Activated T-helper 2 cell treated with anti-CD3 and anti-CD28 coated beads, Interferon-gamma antibody, Interleukin-2, Interleukin-4, amounts not matched to agents 10 μg/mL and 5 μg/mL and 100 μg/mL, durations not matched to agents 14 hours and 24 hours and 36 hours (primary cell): ENCODE results near the gene ENDOG. TPM values are rescaled to one million over a fixed set of nuclear protein-coding genes. Genes with fewer than 3 reads are reported as not detected.

ENCODE experiments used
- DNase-seq: peaks from one replicate; pipeline ENCODE4 v3.0.0; 2021; ENCODE audit warnings: low spot score
- H3K27ac Mint-ChIP-seq: one replicate; pipeline ENCODE4 v1.8.0; 2021; ENCODE audit warnings: mixed read lengths
- H3K27me3 Mint-ChIP-seq: one replicate; pipeline ENCODE4 v1.8.0; 2021; ENCODE audit warnings: low read depth, mixed read lengths
- H3K36me3 Mint-ChIP-seq: one replicate; pipeline ENCODE4 v1.8.0; 2021; ENCODE audit warnings: low read depth, mixed read lengths
- H3K4me1 Mint-ChIP-seq: one replicate; pipeline ENCODE4 v1.8.0; 2021; ENCODE audit warnings: low read depth, mixed read lengths
- H3K4me3 Mint-ChIP-seq: one replicate; pipeline ENCODE4 v1.8.0; 2021; ENCODE audit warnings: low read depth, mild to moderate bottlenecking, moderate library complexity, mixed read lengths
- H3K9me3 Mint-ChIP-seq: one replicate; pipeline ENCODE4 v1.8.0; 2021; ENCODE audit warnings: mixed read lengths
- intact Hi-C: fragments of 100-400 bp; cut with micrococcal nuclease; formaldehyde crosslinking; loops from one replicate; pipeline ENCODE4 v1.15.1; 2023
- total RNA-seq: library from RNA; stranded (reverse); gene quantifications from 2 replicates; pipeline ENCODE4 v1.2.3, GENCODE V29; 2022

The ENDOG gene
- total RNA-seq, 1 donor from 2014 or later, result 21.7 TPM

GRCh38 chr9:128809036-128809599 lies 9.2 kb upstream of the ENDOG start:
- Mint-ChIP-seq H3K36me3 (peaks cover 11% of the 10 kb centered on the region), H3K27ac (no peak overlapping the region)

GRCh38 chr9:128809831-128810230 lies 8.5 kb upstream of the ENDOG start:
- intact Hi-C loops, result no loop called here
- H3K27me3 Mint-ChIP-seq, result no peaks in the 10 kb centered on the region
- H3K36me3 Mint-ChIP-seq, result peaks cover 11% of the 10 kb centered on the region
- H3K9me3 Mint-ChIP-seq, result no peaks in the 10 kb centered on the region
- H3K4me1 Mint-ChIP-seq, result no peaks in the 10 kb centered on the region
- H3K27ac Mint-ChIP-seq, result no peak overlapping the region
- DNase-seq, result no peak
- no peak overlapping the region for H3K4me3 Mint-ChIP-seq

More at GRCh38 chr9:128809036-128809599, 9.2 kb upstream of the ENDOG start:
- no peaks in the 10 kb centered on the region for H3K9me3 Mint-ChIP-seq
- no peaks in the 10 kb centered on the region for H3K4me1 Mint-ChIP-seq
- DNase-seq, result no peak
- no peaks in the 10 kb centered on the region for H3K27me3 Mint-ChIP-seq
- intact Hi-C loops, result no loop called here
- H3K4me3 Mint-ChIP-seq, result no peak overlapping the region

- Mint-ChIP-seq H3K4me3 (no peak overlapping the region), H3K27ac (no peak overlapping the region), H3K27me3 (no peaks in the 10 kb centered on the region), H3K36me3 (peaks cover 7% of the 10 kb centered on the region), H3K9me3 (no peaks in the 10 kb centered on the region), H3K4me1 (no peaks in the 10 kb centered on the region)
- intact Hi-C loops, result no loop called here
- DNase-seq, result no peak
Observed at GRCh38 chr9:128810873-128811272, 7.4 kb upstream of the ENDOG start.

DNA sequence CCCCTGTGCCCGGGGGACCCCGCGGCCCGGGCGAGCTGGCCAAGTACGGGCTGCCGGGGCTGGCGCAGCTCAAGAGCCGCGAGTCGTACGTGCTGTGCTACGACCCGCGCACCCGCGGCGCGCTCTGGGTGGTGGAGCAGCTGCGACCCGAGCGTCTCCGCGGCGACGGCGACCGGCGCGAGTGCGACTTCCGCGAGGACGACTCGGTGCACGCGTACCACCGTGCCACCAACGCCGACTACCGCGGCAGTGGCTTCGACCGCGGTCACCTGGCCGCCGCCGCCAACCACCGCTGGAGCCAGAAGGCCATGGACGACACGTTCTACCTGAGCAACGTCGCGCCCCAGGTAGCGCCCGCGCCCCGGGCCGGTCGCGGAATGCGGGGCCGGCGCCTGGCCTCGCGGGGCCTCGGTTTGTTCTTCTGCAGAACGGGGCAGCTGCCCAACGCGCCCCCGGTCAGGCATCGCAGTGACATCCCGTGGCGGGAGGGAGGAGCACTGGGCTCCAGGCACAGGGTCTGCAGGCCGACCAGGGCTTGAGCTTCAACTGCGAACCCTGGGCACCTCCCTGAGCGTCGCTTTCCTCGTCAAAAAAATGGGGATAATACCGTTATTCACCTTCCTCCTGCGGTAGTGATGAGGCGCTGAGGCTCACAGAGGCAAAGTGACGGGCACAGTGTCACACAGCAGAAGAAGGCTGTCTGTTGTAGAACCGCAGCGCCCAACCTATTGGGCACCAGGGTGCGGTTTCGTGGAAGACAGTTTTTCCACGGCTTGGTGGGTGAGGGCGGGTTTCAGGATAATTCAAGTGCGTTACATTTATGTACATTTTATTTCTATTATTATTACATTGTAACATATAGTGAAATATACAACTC lies 777 bp downstream of the ENDOG start:
- peak overlapping the region; percentile 81 for H3K4me3 Mint-ChIP-seq
- peaks cover 25% of the 10 kb centered on the region for H3K36me3 Mint-ChIP-seq
- peaks cover 12% of the 10 kb centered on the region for H3K4me1 Mint-ChIP-seq
- intact Hi-C loops, result no loop called here
- no peaks in the 10 kb centered on the region for H3K9me3 Mint-ChIP-seq
- H3K27me3 Mint-ChIP-seq, result no peaks in the 10 kb centered on the region
- H3K27ac Mint-ChIP-seq, result no peak overlapping the region
- peak; percentile 48 for DNase-seq

- Mint-ChIP-seq H3K4me1 (peaks cover 12% of the 10 kb centered on the region), H3K9me3 (no peaks in the 10 kb centered on the region), H3K4me3 (peak overlapping the region; percentile 38), H3K27ac (no peak overlapping the region), H3K27me3 (no peaks in the 10 kb centered on the region), H3K36me3 (peaks cover 34% of the 10 kb centered on the region)
- DNase-seq, result no peak
- intact Hi-C loops, result no loop called here
Observed at GRCh38 chr9:128819716-128820664, 1.7 kb downstream of the ENDOG start.

DNA sequence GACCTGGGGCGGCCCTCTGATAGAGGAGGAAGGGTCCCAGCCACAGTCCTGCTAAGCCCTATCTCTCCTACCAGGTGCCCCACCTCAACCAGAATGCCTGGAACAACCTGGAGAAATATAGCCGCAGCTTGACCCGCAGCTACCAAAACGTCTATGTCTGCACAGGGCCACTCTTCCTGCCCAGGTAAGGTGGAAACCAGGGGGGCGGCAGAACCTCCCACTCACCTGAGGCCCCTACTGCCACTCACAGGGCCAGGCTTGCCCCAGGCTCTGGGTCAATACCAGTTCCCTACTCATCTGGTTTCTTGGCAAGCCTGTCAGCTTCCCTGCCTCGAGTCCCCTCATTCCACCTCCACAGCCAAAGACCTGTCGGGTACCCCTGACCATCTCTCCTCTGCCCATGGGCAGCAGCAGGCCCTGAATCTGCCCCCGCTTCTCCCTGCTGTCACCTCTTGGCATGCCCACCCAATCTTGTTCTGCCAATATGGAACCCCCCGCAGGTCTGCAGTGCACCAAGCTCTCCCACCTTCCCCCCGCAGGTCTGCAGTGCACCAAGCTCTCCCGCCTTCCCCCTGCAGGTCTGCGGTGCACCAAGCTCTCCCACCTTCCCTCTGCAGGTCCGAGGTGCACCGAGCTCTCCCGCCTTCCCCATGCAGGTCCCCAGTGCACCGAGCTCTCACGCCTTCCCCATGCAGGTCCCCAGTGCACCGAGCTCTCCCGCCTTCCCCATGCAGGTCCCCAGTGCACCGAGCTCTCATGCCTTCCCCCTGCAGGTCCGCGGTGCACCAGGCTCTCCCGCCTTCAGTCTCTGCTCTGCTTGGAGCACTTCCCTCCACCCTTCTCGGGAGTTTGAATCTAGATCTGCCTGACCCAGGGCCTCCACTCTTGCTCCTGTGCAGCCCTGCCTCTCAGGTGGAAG lies 2.6 kb downstream of the ENDOG start:
- Mint-ChIP-seq H3K4me1 (peaks cover 12% of the 10 kb centered on the region), H3K27ac (no peak overlapping the region), H3K9me3 (no peaks in the 10 kb centered on the region), H3K36me3 (peaks cover 41% of the 10 kb centered on the region), H3K4me3 (peak overlapping the region; percentile 30), H3K27me3 (no peaks in the 10 kb centered on the region)
- DNase-seq, result no peak
- intact Hi-C loops, result no loop called here

DNA sequence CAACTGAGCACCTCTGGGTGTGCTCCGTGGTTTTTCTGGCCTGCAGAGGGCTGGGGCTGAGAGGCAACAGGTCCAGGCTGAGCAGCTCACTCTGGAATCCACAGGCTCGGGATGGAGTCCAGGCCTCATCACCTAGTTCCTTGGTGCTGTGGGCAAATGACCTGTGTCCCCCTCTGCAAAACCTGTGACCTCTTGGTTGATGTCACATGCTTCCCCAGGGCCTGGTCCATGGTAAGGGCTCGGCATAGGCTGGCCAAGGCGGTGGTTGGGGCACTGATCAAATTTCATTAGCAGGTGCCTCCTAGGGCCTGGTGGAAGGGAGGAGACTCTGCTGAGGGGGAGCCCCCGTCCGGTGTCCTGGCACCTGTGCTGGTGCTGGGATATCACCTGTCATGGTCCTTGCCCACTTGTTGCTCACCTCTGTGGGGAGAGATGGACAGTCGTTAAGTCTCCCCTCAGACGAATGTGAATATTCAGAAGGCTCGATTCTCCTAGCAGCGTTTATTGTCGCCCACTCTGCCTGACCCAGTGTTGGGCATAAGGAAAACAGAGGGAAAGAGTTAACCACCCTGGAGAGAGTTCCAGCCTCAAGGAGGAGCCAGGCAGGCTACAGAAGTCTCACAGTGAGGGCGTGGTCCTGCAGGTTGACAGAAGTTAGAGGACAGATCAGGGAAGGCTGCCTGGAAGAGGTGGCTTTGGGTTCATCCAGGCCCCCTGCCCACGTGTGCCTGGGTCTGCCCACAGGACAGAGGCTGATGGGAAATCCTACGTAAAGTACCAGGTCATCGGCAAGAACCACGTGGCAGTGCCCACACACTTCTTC lies 3.5 kb downstream of the ENDOG start:
- Mint-ChIP-seq H3K27me3 (no peaks in the 10 kb centered on the region), H3K4me1 (peaks cover 12% of the 10 kb centered on the region), H3K27ac (no peak overlapping the region), H3K4me3 (peak overlapping the region; percentile 6), H3K9me3 (no peaks in the 10 kb centered on the region), H3K36me3 (peaks cover 48% of the 10 kb centered on the region)
- DNase-seq, result no peak
- intact Hi-C loops, result no loop called here

- no peak for DNase-seq
- Mint-ChIP-seq H3K27me3 (no peaks in the 10 kb centered on the region), H3K9me3 (no peaks in the 10 kb centered on the region), H3K4me3 (no peak overlapping the region), H3K36me3 (peaks cover 55% of the 10 kb centered on the region), H3K27ac (no peak overlapping the region), H3K4me1 (peaks cover 12% of the 10 kb centered on the region)
- intact Hi-C loops, result no loop called here
Observed at GRCh38 chr9:128822407-128823042, 4.2 kb downstream of the ENDOG start.

DNA sequence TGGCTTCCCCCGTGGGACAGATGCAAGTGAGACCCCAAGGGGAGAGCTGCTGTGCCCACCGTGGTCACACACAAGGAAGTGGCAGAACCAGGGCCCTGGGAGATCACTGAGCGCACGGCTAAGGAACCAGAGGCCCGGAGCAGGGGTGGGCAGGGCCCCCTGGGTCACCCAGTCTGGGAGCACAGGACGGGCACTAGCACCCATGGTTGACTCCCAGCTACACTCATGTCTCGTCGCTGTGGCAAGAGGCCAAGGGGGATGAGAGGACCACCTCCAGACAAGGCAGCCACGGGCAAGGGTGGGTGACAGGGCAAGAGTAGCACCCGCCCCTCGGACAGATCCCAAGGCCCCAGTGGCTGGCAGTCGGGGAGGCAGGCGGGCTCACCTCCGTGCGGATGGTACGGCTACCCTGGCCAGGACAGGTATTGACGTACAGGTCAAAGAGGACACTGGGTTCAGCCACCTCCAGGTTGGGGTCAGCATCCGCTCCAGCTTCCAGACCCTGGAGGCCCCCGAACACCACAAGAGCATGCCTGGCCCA lies 5.1 kb downstream of the ENDOG start:
- intact Hi-C loops, result no loop called here
- Mint-ChIP-seq H3K9me3 (no peaks in the 10 kb centered on the region), H3K36me3 (peaks cover 64% of the 10 kb centered on the region), H3K4me1 (peaks cover 17% of the 10 kb centered on the region), H3K4me3 (no peak overlapping the region), H3K27me3 (no peaks in the 10 kb centered on the region), H3K27ac (no peak overlapping the region)
- no peak for DNase-seq

GRCh38 chr9:128823903-128824406 lies 5.7 kb downstream of the ENDOG start:
- no peaks in the 10 kb centered on the region for H3K27me3 Mint-ChIP-seq
- no peak for DNase-seq
- H3K27ac Mint-ChIP-seq, result no peak overlapping the region
- H3K4me3 Mint-ChIP-seq, result no peak overlapping the region
- intact Hi-C loops, result no loop called here
- H3K36me3 Mint-ChIP-seq, result peaks cover 69% of the 10 kb centered on the region
- peaks cover 22% of the 10 kb centered on the region for H3K4me1 Mint-ChIP-seq
- H3K9me3 Mint-ChIP-seq, result no peaks in the 10 kb centered on the region

DNA sequence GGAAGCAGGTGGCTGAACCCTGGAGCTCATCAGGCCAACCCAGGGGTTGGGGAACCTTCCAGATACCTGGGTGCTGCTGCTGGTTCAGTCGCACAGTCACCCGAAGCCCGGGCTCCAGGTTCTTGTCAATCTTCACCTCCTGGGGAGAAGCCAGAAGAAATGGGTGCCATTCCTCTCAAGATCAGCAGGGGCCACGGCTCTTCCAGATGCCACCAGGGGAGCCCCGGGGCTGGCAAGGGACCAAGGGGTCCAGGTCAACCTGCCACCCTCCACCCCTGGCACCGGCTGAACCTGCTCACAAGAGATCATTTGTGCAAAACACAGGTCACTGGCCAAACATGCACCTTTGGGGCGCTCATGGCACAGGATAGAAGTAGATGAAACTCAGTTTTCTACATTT lies 6.6 kb downstream of the ENDOG start:
- no peak for DNase-seq
- no peak overlapping the region for H3K4me3 Mint-ChIP-seq
- H3K36me3 Mint-ChIP-seq, result peaks cover 75% of the 10 kb centered on the region
- peaks cover 17% of the 10 kb centered on the region for H3K4me1 Mint-ChIP-seq
- no peaks in the 10 kb centered on the region for H3K27me3 Mint-ChIP-seq
- intact Hi-C loops, result loop anchor here (5.0 kb wide), 1 partner anchor 53 kb away; the partner anchor contains the start of gene ZER1
- H3K27ac Mint-ChIP-seq, result no peak overlapping the region
- H3K9me3 Mint-ChIP-seq, result no peaks in the 10 kb centered on the region
